Inferior parietal cortex (tissue), 1 donor: ENCODE data around the gene MARVELD1.
A peak's percentile ranks its signal among the peaks of the same experiment; 100 is the strongest.
"Not testable (repeated sequence)": the region's sequence is repeated elsewhere in the genome, so short reads cannot be mapped to it uniquely, and the experiment has no call there.

Source experiments
- DNase-seq: peaks from one replicate; pipeline ENCODE4 v3.0.0-alpha.2; 2016; ENCODE audit errors: extremely low spot score

MARVELD1 gene

DNA sequence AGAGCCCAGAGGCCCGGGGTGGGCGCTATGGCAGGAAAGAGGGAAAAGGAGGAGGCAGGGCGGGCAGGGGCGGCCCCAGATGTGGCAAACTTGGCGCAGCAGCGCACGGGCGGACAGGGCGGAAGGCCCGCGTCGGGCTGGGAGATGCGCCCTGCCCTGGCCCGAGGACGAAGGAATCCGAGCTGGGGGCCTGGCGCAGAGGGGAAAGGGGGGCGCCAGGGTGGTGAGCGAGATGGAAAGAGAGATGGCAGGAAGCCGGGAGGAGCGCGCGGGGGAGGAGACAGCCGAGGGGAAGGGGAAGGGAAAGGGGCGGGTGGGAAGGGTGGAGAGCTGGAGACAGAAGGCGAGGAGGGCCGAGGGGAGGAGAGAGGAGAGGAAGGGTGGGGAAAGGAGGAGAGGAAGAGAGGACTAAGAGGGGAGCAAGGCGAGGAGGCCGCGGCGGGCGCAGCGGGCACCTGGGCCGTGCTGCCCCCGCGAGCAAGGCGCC is at the start of gene MARVELD1:
Gene MARVELD1 (plus strand): TSS at position 392 of the 487 bp plus-strand sequence. CDS start 147 bp downstream, outside the sequence.
- no peak for DNase-seq

DNA sequence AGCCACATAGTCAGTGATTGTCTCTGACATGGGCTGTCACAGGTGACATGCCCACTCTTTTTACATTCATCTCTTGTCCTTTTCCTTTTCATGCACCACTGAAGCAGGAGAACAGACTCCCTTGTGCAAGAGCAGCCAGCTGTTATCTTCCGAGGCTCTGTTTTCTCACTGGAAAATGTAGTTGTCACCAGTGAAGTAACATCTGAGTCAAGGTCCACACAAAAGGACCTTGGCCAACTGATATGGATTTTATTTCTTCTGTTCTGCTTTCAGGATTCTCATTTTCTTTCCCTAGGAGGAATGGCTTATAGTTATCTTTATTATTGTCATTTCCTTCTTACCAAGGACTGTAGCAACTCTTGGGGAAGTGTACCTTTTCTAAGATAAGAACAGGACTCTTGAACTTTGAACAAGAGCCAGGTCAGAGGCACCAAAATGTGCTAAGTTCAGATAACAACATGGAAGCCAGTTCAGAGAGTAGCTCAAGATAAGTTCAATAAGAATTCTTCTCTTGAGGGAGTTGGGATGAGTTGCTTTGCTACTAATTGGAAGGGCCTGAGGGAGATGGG is 49.2 kb upstream of the MARVELD1 start:
- DNase-seq, result no peak

- no peak for DNase-seq
Measured at GRCh38 chr10:97666992-97667391, 46.5 kb upstream of the MARVELD1 start.

DNA sequence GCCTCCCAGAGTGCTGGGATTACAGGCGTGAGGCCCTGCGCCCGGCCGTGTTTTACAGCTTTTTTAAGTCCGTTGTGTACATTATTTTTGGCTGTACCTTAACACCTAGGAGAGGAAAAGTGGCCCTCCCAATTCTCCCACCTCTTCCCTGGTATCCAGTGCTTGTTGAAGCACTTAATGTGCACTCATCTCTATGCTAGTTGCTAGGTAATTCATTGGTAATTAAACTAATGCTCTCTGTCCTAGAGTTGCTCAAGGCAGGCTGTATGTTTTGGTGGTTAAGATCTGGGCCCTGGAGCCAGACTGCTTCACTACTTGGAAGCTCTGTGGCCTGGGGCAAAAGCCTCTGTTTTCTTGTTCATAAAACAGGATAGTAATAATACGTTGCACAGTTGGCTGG is 46.1 kb upstream of the MARVELD1 start:
- no peak for DNase-seq

GRCh38 chr10:97669571-97669970 is 44.0 kb upstream of the MARVELD1 start:
- DNase-seq, result no peak

GRCh38 chr10:97673736-97674525 is 39.6 kb upstream of the MARVELD1 start:
- DNase-seq, result peak; percentile 47

DNA sequence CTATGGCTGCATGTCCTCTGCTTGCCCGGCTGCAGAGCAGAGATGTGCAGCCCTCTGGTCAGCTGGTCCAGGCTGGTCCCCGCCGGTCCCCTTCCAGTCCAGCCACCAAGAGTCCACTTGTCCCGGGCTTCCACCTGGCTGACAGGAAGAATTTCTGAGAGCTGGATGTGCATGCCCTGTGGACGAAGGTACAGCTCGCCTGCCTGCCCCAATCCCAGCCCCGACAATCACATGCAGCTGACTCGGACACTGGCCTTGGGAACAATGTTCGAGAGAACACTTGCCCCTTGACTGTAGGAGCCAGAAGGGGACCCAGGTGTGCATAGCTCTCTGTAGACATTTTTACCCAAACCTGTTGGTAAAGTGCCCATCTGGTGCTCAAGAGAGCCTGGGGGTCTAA is 38.3 kb upstream of the MARVELD1 start:
- DNase-seq, result no peak

GRCh38 chr10:97676770-97677581 is 36.6 kb upstream of the MARVELD1 start:
- peak; percentile 42 for DNase-seq

- no peak for DNase-seq
Measured at GRCh38 chr10:97679594-97679993, 33.9 kb upstream of the MARVELD1 start.

GRCh38 chr10:97682042-97682441 is 31.5 kb upstream of the MARVELD1 start:
- DNase-seq, result no peak

DNA sequence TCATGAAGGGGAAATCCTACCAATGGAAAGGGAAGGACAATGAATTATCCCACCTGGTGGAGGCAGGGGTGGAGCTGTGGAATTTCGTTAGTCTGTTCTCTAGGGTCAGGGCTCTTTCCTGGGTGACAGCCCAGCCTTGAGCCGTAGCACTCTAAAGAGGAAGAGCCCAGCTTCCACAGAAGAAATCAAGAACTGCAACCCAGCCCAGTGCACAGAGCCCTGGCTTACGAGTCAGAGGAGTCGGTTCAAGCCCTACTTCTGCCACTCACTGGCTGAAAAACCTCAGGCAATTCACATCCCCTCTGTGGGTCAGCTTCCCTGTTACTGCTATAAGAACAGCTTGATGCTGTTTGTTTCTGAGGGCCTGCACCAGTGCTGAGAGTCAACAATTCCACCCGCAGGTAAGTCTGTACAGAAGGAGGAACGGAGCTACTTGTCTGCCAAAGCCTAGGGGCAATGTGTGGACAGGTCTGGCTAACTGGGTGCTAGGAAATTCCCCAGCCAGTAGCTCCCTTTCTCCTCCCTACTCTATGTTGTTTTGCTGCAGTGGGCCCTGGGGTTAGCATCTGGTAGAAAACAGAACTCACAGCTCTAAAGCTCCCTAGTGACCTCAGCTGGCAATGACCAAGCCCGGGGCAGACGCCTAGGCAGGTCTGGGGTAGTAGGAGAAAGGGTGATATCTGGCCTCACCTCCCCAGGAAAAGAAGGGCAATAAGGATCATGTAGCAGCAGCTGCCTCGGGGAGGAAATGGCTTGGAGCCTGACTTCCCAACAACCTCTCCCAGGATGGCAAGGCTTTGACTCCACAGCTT is 29.8 kb upstream of the MARVELD1 start:
- no peak for DNase-seq

GRCh38 chr10:97684368-97684713 is 29.2 kb upstream of the MARVELD1 start:
- DNase-seq, result not testable (repeated sequence)

- peak; percentile 13 for DNase-seq
Measured at GRCh38 chr10:97684866-97685394, 28.6 kb upstream of the MARVELD1 start.

DNA sequence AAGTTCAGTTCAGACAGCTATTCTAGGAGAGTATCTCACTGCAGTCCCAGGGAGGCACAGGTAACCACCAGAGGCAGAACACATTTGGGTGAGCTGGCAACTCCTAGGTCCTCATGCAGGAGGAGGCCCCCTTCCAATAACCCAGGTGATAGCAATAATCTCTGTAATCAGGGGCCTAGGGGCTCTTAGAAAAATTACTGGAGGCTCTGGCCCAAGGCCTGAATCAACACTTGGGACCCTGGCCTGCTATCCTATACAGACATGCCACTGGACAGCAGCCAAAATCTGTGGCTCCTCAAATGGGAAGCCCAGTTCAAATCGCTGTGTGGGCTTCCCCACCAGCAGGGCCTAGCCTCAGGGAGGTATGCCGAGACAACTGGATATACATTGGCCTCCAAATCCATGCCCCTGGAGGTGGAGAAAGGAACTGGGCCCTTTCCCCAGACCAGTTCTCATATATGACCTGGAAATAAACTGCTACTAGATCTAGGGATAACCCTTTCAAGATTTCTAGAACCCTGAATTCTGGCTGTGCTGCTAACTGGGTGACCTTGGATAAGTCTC is 28.1 kb upstream of the MARVELD1 start:
- no peak for DNase-seq

DNA sequence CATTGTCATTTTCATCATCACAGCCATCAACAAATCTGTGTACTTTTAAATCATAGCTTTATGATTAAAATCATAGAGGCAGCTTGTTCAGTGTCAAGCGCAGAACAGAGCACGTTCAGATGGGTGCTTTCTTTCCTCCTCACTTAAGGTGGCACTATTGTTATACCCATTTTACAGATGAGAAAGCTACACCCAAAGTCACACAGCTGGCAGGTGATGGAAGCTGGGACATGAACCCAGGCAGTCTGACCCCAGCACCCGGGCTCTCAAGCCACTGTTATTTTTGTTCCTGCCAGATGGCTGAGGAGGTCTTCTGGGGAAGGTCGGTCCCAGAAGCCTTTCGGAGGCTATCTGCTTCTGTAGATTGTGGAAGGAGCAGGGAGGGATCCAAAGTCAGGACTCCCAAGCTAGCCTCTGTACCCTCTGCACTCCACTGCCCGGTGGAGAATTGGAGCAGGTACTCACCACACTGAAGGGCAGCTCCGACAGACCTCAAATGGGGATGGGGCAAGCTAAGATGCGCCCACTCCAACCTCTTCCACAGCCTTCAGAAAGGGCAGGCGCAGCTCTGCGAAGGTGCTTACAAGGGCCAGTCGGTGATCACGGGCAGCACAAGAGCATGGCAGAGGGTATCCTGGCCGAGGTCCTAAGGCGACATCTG is 27.1 kb upstream of the MARVELD1 start:
- peak; percentile 13 for DNase-seq

GRCh38 chr10:97686962-97687784 is 26.4 kb upstream of the MARVELD1 start, which contains the start of gene AVPI1:
Gene AVPI1, minus strand, starts transcription at chr10:97687241. Its CDS starts 7,336 bp downstream, at chr10:97679905.
- DNase-seq, result peak; percentile 87

GRCh38 chr10:97687785-97688781 is 25.4 kb upstream of the MARVELD1 start:
- DNase-seq, result peak; percentile 27

GRCh38 chr10:97689559-97690020 is 23.9 kb upstream of the MARVELD1 start:
- DNase-seq, result no peak
